ENCODE data around the gene ERBB4. TPM values are rescaled to one million over a fixed set of nuclear protein-coding genes. Genes with fewer than 3 reads are reported as not detected.
"Not testable (repeated sequence)": the region's sequence is repeated elsewhere in the genome, so short reads cannot be mapped to it uniquely, and the experiment has no call there.

ERBB4 gene
- total RNA-seq, 8 experiments from 2014 or later: 0.14 to 27.9 (median 7.9) TPM

DNA sequence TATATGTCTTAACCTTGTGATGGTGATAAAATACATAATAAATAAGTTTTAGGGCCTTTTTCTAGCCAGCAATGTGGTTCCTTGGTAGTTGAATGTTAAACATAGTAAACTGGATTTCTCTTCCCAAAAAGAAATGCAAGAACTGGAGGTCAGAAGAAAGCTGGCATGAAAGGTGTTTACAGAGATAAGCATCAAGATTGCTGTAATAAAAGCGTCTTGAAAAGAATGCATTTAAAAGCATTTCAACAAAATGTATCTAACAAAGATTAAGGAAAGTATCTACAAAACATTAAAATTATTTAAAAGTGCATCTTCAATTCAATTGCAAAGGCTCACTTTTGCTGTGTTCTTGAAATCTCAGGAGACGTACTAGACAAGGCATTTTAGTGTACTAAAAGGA is 419.0 kb downstream of the ERBB4 start:
- H3K4me1 ChIP-seq (replicated peaks in 1 of 2): peaks cover 4 to 22% of the 10 kb centered on the region in 2 donors
- H3K27ac ChIP-seq: no peak overlapping the region
- no peak overlapping the region for H3K4me3 ChIP-seq
- in situ Hi-C loops (cut with MboI; ENCODE audit: low pct_unique_long_range_greater_than_20kb in 2 of 9, low sequenced_read_pairs in 9 of 9, unreplicated experiment in 9 of 9): no loop called here
- WGBS, 10 experiments: 40 to 100% (median 77%) methylated on average over 1 to 2 of the region's 2 CpGs
- ATAC-seq (replicated peaks in 6 of 8): no peak

DNA sequence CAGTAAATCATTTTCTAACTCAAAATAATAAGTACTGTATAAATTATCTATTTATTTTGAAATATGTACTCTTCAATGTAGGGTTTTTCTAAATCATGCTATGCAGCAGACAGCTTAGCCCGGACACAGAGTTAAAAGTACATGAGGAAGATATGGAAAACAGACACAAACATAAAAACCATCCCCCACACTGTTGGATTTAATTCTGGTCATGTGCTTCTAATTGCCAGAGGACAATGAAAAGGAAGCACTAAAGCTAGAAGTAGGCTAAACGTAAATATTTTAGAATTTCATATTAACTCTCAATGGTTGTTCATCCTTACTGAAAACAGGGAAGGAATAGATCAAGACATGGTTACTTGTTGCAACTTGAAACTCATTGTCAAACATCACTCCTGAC is 420.7 kb downstream of the ERBB4 start:
- no peak overlapping the region for H3K4me3 ChIP-seq
- peaks cover 4 to 22% of the 10 kb centered on the region in 2 donors for H3K4me1 ChIP-seq (replicated peaks in 1 of 2)
- 6 to 100% (median 41%) methylated on average over 1 to 2 of the region's 2 CpGs for WGBS, 10 experiments
- H3K27ac ChIP-seq: no peak overlapping the region
- peak in 1 of 8 experiments; percentile 36 for ATAC-seq (replicated peaks in 6 of 8)
- in situ Hi-C loops (cut with MboI; ENCODE audit: low pct_unique_long_range_greater_than_20kb in 2 of 9, low sequenced_read_pairs in 9 of 9, unreplicated experiment in 9 of 9): no loop called here

DNA sequence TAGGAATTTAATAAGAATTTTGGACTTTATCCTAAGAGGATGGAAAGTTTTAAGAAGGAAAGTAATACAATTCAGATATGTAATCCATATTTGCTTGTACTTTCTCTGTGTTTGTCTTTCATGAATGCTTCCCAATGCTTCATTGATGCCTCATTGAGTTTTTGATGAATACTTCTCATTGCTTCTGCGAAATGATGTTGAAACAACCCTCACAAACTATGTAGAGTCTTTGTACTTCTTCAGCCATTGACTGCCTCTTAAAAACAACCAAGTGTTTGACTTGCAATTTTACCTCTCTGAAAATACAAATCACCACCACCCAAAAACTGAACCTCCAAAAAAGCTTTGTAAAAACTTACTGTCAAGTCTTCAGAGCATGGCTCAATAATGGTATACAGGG is 424.1 kb downstream of the ERBB4 start:
- in situ Hi-C loops (cut with MboI; ENCODE audit: low pct_unique_long_range_greater_than_20kb in 2 of 9, low sequenced_read_pairs in 9 of 9, unreplicated experiment in 9 of 9): no loop called here
- Histone ChIP-seq H3K27ac (no peak overlapping the region), H3K4me1 (replicated peaks in 1 of 2) (peaks cover 4 to 17% of the 10 kb centered on the region in 2 donors), H3K4me3 (no peak overlapping the region)
- 14 to 100% (median 100%) methylated on average over 1 of the region's 1 CpG; no CpG with 5 or more reads in 3 of the 10 experiments for WGBS, 10 experiments
- no peak for ATAC-seq (replicated peaks in 6 of 8)

DNA sequence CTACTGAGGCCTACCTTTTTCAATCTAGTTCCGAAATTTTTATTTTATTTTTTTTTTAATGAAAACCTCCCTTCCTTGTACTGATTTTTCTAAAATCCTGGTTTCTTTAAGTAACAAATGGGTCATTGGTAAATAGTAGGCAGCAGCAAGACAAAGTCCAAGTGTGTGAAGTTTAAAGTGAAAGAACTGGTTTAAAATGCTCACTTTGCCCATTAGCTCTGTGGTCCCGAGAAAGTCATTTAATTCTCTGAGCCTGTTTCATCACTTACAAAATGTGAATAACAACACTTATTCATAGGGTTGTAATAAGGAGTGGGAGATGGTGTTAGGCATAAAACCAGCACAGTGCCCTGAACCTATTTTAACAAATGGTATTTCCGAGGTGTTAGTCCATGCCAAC is 426.2 kb downstream of the ERBB4 start:
- no peak for ATAC-seq (replicated peaks in 6 of 8)
- Histone ChIP-seq H3K4me3 (no peak overlapping the region), H3K27ac (no peak overlapping the region), H3K4me1 (replicated peaks in 1 of 2) (peaks cover 0 to 2% of the 10 kb centered on the region in 2 donors)
- in situ Hi-C loops (cut with MboI; ENCODE audit: low pct_unique_long_range_greater_than_20kb in 2 of 9, low sequenced_read_pairs in 9 of 9, unreplicated experiment in 9 of 9): no loop called here
- WGBS, 10 experiments: 0 to 100% (median 93%) methylated on average over 1 to 3 of the region's 3 CpGs

- H3K27ac ChIP-seq: no peak overlapping the region
- H3K4me1 ChIP-seq (replicated peaks in 1 of 2): no peaks in the 10 kb centered on the region
- H3K4me3 ChIP-seq: no peak overlapping the region
- peak in 2 of 8 experiments; percentile 40 to 47 for ATAC-seq (replicated peaks in 6 of 8)
- WGBS, 10 experiments: 0 to 94% (median 51%) methylated on average over 1 to 7 of the region's 7 CpGs
- in situ Hi-C loops (cut with MboI; ENCODE audit: low pct_unique_long_range_greater_than_20kb in 2 of 9, low sequenced_read_pairs in 9 of 9, unreplicated experiment in 9 of 9): no loop called here
These were observed 428.6 kb downstream of the ERBB4 start for GRCh38 chr2:212109792-212110680.

DNA sequence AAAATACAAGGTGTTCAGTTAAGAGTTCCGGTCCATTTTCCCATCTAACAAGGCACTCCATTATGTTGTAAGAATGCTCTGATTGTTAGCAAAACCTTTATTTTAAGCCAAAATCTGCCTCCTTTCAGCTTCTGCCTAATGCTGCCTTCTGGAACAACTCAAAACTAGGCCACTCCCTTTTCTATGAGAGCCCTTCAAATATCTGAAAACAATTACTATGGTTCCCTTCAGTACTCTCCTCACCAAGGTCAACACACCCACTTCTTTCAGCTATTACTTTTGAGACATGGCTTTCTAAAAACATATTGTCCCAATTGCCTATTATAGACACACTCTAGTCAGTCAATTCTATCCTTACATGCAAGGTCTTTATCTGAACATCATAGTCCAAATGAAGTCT is 429.4 kb downstream of the ERBB4 start:
- ATAC-seq (replicated peaks in 6 of 8): no peak
- Histone ChIP-seq H3K4me1 (replicated peaks in 1 of 2) (no peaks in the 10 kb centered on the region), H3K4me3 (no peak overlapping the region), H3K27ac (no peak overlapping the region)
- WGBS, 10 experiments: 0 to 100% (median 100%) methylated on average over 1 of the region's 1 CpG; no CpG with 5 or more reads in 3 of the 10 experiments
- in situ Hi-C loops (cut with MboI; ENCODE audit: low pct_unique_long_range_greater_than_20kb in 2 of 9, low sequenced_read_pairs in 9 of 9, unreplicated experiment in 9 of 9): no loop called here

DNA sequence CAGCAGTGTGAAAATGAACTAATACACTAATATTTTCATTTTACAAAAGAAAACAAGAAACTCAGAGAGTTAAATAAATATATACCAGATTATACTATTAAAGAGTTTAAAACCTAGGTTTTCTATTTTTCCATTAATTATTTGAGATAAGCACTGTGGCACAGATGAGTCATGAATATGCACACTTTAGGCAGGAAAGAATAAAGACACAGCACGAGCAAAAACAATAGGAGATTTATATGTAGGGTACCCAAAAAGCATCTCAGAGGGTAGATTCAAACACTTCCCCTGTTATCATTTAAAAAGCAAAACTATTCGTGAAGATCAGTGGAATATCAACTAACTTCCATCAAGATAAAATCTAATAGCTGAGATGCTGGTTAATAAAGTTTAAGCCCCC is 430.6 kb downstream of the ERBB4 start:
- ATAC-seq (replicated peaks in 6 of 8): no peak
- Histone ChIP-seq H3K4me1 (replicated peaks in 1 of 2) (no peaks in the 10 kb centered on the region), H3K4me3 (no peak overlapping the region), H3K27ac (no peak overlapping the region)
- 5 to 100% (median 60%) methylated on average over 1 to 2 of the region's 2 CpGs; no CpG with 5 or more reads in 1 of the 10 experiments for WGBS, 10 experiments
- in situ Hi-C loops (cut with MboI; ENCODE audit: low pct_unique_long_range_greater_than_20kb in 2 of 9, low sequenced_read_pairs in 9 of 9, unreplicated experiment in 9 of 9): no loop called here

DNA sequence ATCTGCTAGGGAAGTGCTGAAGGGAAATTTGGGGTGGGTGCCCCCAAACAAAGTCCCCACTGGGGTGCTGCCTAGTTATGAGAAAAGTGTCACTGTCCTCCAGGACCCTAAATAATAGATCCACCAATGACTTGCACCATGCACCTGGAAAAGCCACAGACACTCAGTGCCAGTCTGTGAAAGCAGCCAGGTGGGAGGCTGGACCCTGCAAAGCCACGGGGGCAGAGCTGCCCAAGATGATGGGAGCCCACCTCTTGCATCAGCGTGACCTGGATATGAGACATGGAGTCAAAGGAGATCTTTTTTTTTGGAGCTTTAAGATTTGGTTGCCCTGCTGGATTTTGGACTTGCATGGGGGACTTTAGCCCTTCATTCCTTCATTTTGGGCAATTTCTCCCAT is 431.6 kb downstream of the ERBB4 start:
- WGBS, 10 experiments: 79 to 86% methylated on average over 2 of the region's 2 CpGs; no CpG with 5 or more reads in 8 of the 10 experiments
- no peaks in the 10 kb centered on the region for H3K4me1 ChIP-seq (replicated peaks in 1 of 2)
- no peak overlapping the region for H3K27ac ChIP-seq
- no peak overlapping the region for H3K4me3 ChIP-seq
- ATAC-seq (replicated peaks in 6 of 8): no peak
- in situ Hi-C loops (cut with MboI; ENCODE audit: low pct_unique_long_range_greater_than_20kb in 2 of 9, low sequenced_read_pairs in 9 of 9, unreplicated experiment in 9 of 9): no loop called here

- H3K4me3 ChIP-seq; H3K27ac ChIP-seq; H3K4me1 ChIP-seq (replicated peaks in 1 of 2); in situ Hi-C loops (cut with MboI; ENCODE audit: low pct_unique_long_range_greater_than_20kb in 2 of 9, low sequenced_read_pairs in 9 of 9, unreplicated experiment in 9 of 9); ATAC-seq (replicated peaks in 6 of 8): not testable (repeated sequence)
These were observed 432.1 kb downstream of the ERBB4 start for GRCh38 chr2:212106536-212106935.

- in situ Hi-C loops (cut with MboI; ENCODE audit: low pct_unique_long_range_greater_than_20kb in 2 of 9, low sequenced_read_pairs in 9 of 9, unreplicated experiment in 9 of 9): no loop called here
- no peak for ATAC-seq (replicated peaks in 6 of 8)
- H3K4me1 ChIP-seq (replicated peaks in 1 of 2): no peaks in the 10 kb centered on the region
- no peak overlapping the region for H3K4me3 ChIP-seq
- no peak overlapping the region for H3K27ac ChIP-seq
These were observed 438.9 kb downstream of the ERBB4 start for GRCh38 chr2:212099658-212100057.

DNA sequence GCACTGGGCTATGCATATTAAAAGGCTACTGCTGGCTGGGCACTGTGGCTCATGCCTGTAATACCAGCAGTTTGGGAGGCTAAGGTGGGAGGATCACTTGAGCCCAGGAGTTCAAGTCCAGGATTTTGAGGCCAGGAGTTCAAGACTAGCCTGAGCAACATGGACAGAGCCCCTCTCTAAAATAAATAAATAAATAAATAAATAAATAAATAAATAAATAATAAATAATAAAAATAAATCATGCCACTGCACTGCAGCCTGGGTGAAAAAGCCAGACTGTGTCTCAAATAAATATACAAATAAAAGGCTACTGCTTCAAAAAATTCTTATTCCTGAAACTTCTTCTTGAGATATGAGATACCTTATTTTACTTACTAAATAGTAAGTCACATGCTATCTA is 439.6 kb downstream of the ERBB4 start:
- no peak overlapping the region for H3K4me3 ChIP-seq
- ATAC-seq (replicated peaks in 6 of 8): no peak
- H3K27ac ChIP-seq: no peak overlapping the region
- no peaks in the 10 kb centered on the region for H3K4me1 ChIP-seq (replicated peaks in 1 of 2)
- in situ Hi-C loops (cut with MboI; ENCODE audit: low pct_unique_long_range_greater_than_20kb in 2 of 9, low sequenced_read_pairs in 9 of 9, unreplicated experiment in 9 of 9): no loop called here

DNA sequence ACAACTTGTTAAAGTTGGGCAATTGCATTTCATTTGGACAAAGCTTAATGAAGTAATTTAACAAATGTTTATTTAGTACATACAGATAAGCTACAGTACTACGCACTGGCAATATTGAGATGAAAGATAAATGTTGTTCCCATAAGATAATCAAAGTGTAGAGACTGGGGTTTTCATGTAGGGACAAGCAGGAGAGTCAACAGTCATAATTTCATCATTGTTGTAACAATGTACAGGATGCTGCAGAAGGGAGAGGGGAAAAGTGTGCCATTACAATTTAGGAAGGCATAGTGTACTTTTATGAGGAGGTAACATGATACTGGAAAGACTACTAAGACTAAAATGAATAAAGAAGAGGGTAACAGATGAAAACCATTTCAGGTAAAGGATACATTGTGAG is 441.6 kb downstream of the ERBB4 start:
- Histone ChIP-seq H3K4me1 (replicated peaks in 1 of 2) (no peaks in the 10 kb centered on the region), H3K27ac (no peak overlapping the region), H3K4me3 (no peak overlapping the region)
- in situ Hi-C loops (cut with MboI; ENCODE audit: low pct_unique_long_range_greater_than_20kb in 2 of 9, low sequenced_read_pairs in 9 of 9, unreplicated experiment in 9 of 9): no loop called here
- ATAC-seq (replicated peaks in 6 of 8): no peak
- WGBS, 10 experiments: 44 to 100% (median 100%) methylated on average over 1 of the region's 1 CpG; no CpG with 5 or more reads in 1 of the 10 experiments

DNA sequence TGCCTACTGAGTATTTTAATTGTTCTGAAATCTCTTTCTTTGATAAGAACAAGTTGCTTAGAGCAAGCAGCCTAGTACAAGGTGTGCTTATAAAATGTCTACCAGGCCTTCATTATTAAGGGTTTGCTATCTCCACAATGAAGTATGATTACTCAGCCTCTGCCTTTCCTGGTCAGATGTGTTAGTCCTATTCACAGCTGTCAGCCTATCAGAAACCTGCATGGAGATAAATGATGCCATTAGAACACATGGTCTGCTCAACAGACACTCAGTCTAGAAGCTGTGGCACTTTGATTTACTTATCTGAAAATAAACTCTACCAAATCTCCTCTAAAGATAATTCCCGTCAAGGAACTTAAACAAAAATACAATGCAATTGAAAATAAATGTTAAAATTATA is 448.7 kb downstream of the ERBB4 start:
- Histone ChIP-seq H3K4me1 (replicated peaks in 1 of 2) (no peaks in the 10 kb centered on the region), H3K27ac (no peak overlapping the region), H3K4me3 (no peak overlapping the region)
- 14 to 100% (median 87%) methylated on average over 1 of the region's 1 CpG; no CpG with 5 or more reads in 2 of the 10 experiments for WGBS, 10 experiments
- in situ Hi-C loops (cut with MboI; ENCODE audit: low pct_unique_long_range_greater_than_20kb in 2 of 9, low sequenced_read_pairs in 9 of 9, unreplicated experiment in 9 of 9): no loop called here
- ATAC-seq (replicated peaks in 6 of 8): peak in 5 of 8 experiments; percentile 53 to 80 (median 58)

- in situ Hi-C loops (cut with MboI; ENCODE audit: low pct_unique_long_range_greater_than_20kb in 2 of 9, low sequenced_read_pairs in 9 of 9, unreplicated experiment in 9 of 9): no loop called here
- ATAC-seq (replicated peaks in 6 of 8): no peak
- H3K27ac ChIP-seq: no peak overlapping the region
- H3K4me1 ChIP-seq (replicated peaks in 1 of 2): no peaks in the 10 kb centered on the region
- WGBS, 10 experiments: 20 to 93% (median 77%) methylated on average over 1 of the region's 1 CpG; no CpG with 5 or more reads in 4 of the 10 experiments
- H3K4me3 ChIP-seq: no peak overlapping the region
These were observed 450.2 kb downstream of the ERBB4 start for GRCh38 chr2:212088353-212088752.
